ENCODE data around the gene RHOH.
"Not testable (repeated sequence)": the region's sequence is repeated elsewhere in the genome, so short reads cannot be mapped to it uniquely, and the experiment has no call there.

RHOH gene

GRCh38 chr4:40289366-40290188 is 92.7 kb downstream of the RHOH start:
- Histone ChIP-seq H2BK12ac (ENCODE audit: low read length in 2 of 2) (no peak overlapping the region), H3K23ac (ENCODE audit: low read length in 2 of 2) (no peak overlapping the region), H2BK5ac (ENCODE audit: low read depth, low read length, poor library complexity, severe bottlenecking) (no peak overlapping the region), H3K18ac (ENCODE audit: low read depth in 1 of 2, low read length in 2 of 2) (no peak overlapping the region), H3K4ac (ENCODE audit: low read depth in 1 of 2, low read length in 2 of 2) (no peak overlapping the region), H3K79me1 (replicated peaks; ENCODE audit: low read length, poor library complexity, severe bottlenecking) (no peaks in the 10 kb centered on the region), H2BK120ac (ENCODE audit: low read depth, low read length) (no peak overlapping the region), H3K27me3 (ENCODE audit: control insufficient read depth in 1 of 2, insufficient read depth in 1 of 2, low read length in 2 of 2) (no peaks in the 10 kb centered on the region), H3K36me3 (ENCODE audit: control insufficient read depth in 1 of 2, insufficient read depth in 2 of 2, low read depth in 1 of 2, low read length in 2 of 2) (no peaks in the 10 kb centered on the region), H4K8ac (ENCODE audit: low read length) (no peak overlapping the region), H2BK15ac (ENCODE audit: low read depth, poor library complexity, severe bottlenecking) (no peak overlapping the region), H2AFZ (ENCODE audit: low read depth, low read length) (no peak overlapping the region), H3K14ac (ENCODE audit: low read length in 2 of 2) (no peak overlapping the region), H3K9ac (ENCODE audit: low read length) (no peak overlapping the region), H2AK5ac (ENCODE audit: low read length, severe bottlenecking) (no peak overlapping the region), H3K4me3 (ENCODE audit: insufficient read depth in 1 of 2, low read depth in 1 of 2, low read length in 2 of 2) (no peak overlapping the region), H3K9me3 (ENCODE audit: control insufficient read depth, low read length) (no peaks in the 10 kb centered on the region), H3K27ac (ENCODE audit: low read length, poor library complexity, severe bottlenecking) (no peak overlapping the region), H3K4me2 (ENCODE audit: low read length, poor library complexity, severe bottlenecking) (no peak overlapping the region), H4K91ac (ENCODE audit: low read length) (no peak overlapping the region), H3K4me1 (ENCODE audit: control insufficient read depth, insufficient read depth, low read depth, low read length) (no peaks in the 10 kb centered on the region)
- DNase-seq: no peak
- 90% methylated on average over 6 of the region's 7 CpGs for WGBS

GRCh38 chr4:40290611-40291186 is 93.9 kb downstream of the RHOH start:
- 86% methylated on average over 2 of the region's 2 CpGs for WGBS

GRCh38 chr4:40292313-40292759 is 95.5 kb downstream of the RHOH start:
- H3K36me3 ChIP-seq (ENCODE audit: control insufficient read depth in 1 of 2, insufficient read depth in 2 of 2, low read depth in 1 of 2, low read length in 2 of 2): no peaks in the 10 kb centered on the region
- H3K9ac ChIP-seq (ENCODE audit: low read length): no peak overlapping the region
- peak overlapping the region; percentile 45 for H4K8ac ChIP-seq (ENCODE audit: low read length)
- H3K79me1 ChIP-seq (replicated peaks; ENCODE audit: low read length, poor library complexity, severe bottlenecking): no peaks in the 10 kb centered on the region
- peaks cover 4% of the 10 kb centered on the region for H3K9me3 ChIP-seq (ENCODE audit: control insufficient read depth, low read length)
- no peak overlapping the region for H3K4ac ChIP-seq (ENCODE audit: low read depth in 1 of 2, low read length in 2 of 2)
- no peaks in the 10 kb centered on the region for H3K4me1 ChIP-seq (ENCODE audit: control insufficient read depth, insufficient read depth, low read depth, low read length)
- DNase-seq: peak; percentile 48
- H2BK5ac ChIP-seq (ENCODE audit: low read depth, low read length, poor library complexity, severe bottlenecking): no peak overlapping the region
- no peak overlapping the region for H3K23ac ChIP-seq (ENCODE audit: low read length in 2 of 2)
- H3K4me2 ChIP-seq (ENCODE audit: low read length, poor library complexity, severe bottlenecking): no peak overlapping the region
- H2BK15ac ChIP-seq (ENCODE audit: low read depth, poor library complexity, severe bottlenecking): no peak overlapping the region
- 98% methylated on average over 2 of the region's 2 CpGs for WGBS
- H2AFZ ChIP-seq (ENCODE audit: low read depth, low read length): no peak overlapping the region
- H3K18ac ChIP-seq (ENCODE audit: low read depth in 1 of 2, low read length in 2 of 2): peak overlapping the region in 1 of 2 experiments; percentile 43
- no peak overlapping the region for H3K4me3 ChIP-seq (ENCODE audit: insufficient read depth in 1 of 2, low read depth in 1 of 2, low read length in 2 of 2)
- H4K91ac ChIP-seq (ENCODE audit: low read length): no peak overlapping the region
- H3K14ac ChIP-seq (ENCODE audit: low read length in 2 of 2): no peak overlapping the region
- no peaks in the 10 kb centered on the region for H3K27me3 ChIP-seq (ENCODE audit: control insufficient read depth in 1 of 2, insufficient read depth in 1 of 2, low read length in 2 of 2)
- H2BK120ac ChIP-seq (ENCODE audit: low read depth, low read length): no peak overlapping the region
- H2BK12ac ChIP-seq (ENCODE audit: low read length in 2 of 2): no peak overlapping the region
- no peak overlapping the region for H2AK5ac ChIP-seq (ENCODE audit: low read length, severe bottlenecking)
- H3K27ac ChIP-seq (ENCODE audit: low read length, poor library complexity, severe bottlenecking): no peak overlapping the region

More at GRCh38 chr4:40290611-40291186, 93.9 kb downstream of the RHOH start:
- not testable (repeated sequence) for H4K91ac ChIP-seq (ENCODE audit: low read length); H2AFZ ChIP-seq (ENCODE audit: low read depth, low read length); H3K14ac ChIP-seq (ENCODE audit: low read length in 2 of 2); H2BK5ac ChIP-seq (ENCODE audit: low read depth, low read length, poor library complexity, severe bottlenecking); H2AK5ac ChIP-seq (ENCODE audit: low read length, severe bottlenecking); H2BK12ac ChIP-seq (ENCODE audit: low read length in 2 of 2); H3K27me3 ChIP-seq (ENCODE audit: control insufficient read depth in 1 of 2, insufficient read depth in 1 of 2, low read length in 2 of 2); H3K18ac ChIP-seq (ENCODE audit: low read depth in 1 of 2, low read length in 2 of 2); H2BK120ac ChIP-seq (ENCODE audit: low read depth, low read length); H3K4me3 ChIP-seq (ENCODE audit: insufficient read depth in 1 of 2, low read depth in 1 of 2, low read length in 2 of 2); H3K9me3 ChIP-seq (ENCODE audit: control insufficient read depth, low read length); H3K4me2 ChIP-seq (ENCODE audit: low read length, poor library complexity, severe bottlenecking); H3K27ac ChIP-seq (ENCODE audit: low read length, poor library complexity, severe bottlenecking); H2BK15ac ChIP-seq (ENCODE audit: low read depth, poor library complexity, severe bottlenecking); H3K79me1 ChIP-seq (replicated peaks; ENCODE audit: low read length, poor library complexity, severe bottlenecking); H3K4me1 ChIP-seq (ENCODE audit: control insufficient read depth, insufficient read depth, low read depth, low read length); H3K23ac ChIP-seq (ENCODE audit: low read length in 2 of 2); H3K36me3 ChIP-seq (ENCODE audit: control insufficient read depth in 1 of 2, insufficient read depth in 2 of 2, low read depth in 1 of 2, low read length in 2 of 2); H3K4ac ChIP-seq (ENCODE audit: low read depth in 1 of 2, low read length in 2 of 2); H4K8ac ChIP-seq (ENCODE audit: low read length); H3K9ac ChIP-seq (ENCODE audit: low read length)
- DNase-seq: peak; percentile 15

DNA sequence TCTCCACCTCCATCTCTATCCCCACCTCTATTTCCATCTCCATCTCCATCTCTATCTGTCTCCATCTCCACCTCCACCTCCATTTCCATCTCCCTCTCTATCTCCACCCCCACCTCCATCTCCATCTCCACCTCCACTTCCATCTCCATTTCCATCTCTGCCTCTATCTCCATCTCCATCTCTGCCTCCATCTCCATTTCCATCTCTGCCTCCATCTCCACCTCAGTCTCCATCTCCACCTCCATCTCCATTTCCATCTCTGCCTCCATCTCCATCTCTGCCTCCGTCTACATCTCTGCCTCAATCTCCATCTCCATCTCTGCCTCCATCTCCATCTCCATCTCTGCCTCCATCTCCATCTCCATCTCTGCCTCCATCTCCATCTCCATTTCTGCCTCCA is 97.5 kb downstream of the RHOH start:
- H3K4me3 ChIP-seq (ENCODE audit: insufficient read depth in 1 of 2, low read depth in 1 of 2, low read length in 2 of 2): no peak overlapping the region
- H2AK5ac ChIP-seq (ENCODE audit: low read length, severe bottlenecking): no peak overlapping the region
- H2BK120ac ChIP-seq (ENCODE audit: low read depth, low read length): no peak overlapping the region
- H3K27ac ChIP-seq (ENCODE audit: low read length, poor library complexity, severe bottlenecking): no peak overlapping the region
- H2BK12ac ChIP-seq (ENCODE audit: low read length in 2 of 2): no peak overlapping the region
- H2AFZ ChIP-seq (ENCODE audit: low read depth, low read length): no peak overlapping the region
- H3K79me1 ChIP-seq (replicated peaks; ENCODE audit: low read length, poor library complexity, severe bottlenecking): no peaks in the 10 kb centered on the region
- H3K9me3 ChIP-seq (ENCODE audit: control insufficient read depth, low read length): peaks cover 4% of the 10 kb centered on the region
- H4K8ac ChIP-seq (ENCODE audit: low read length): no peak overlapping the region
- WGBS: 92% methylated on average over 1 of the region's 1 CpG
- H3K9ac ChIP-seq (ENCODE audit: low read length): no peak overlapping the region
- H3K27me3 ChIP-seq (ENCODE audit: control insufficient read depth in 1 of 2, insufficient read depth in 1 of 2, low read length in 2 of 2): no peaks in the 10 kb centered on the region
- H3K18ac ChIP-seq (ENCODE audit: low read depth in 1 of 2, low read length in 2 of 2): no peak overlapping the region
- no peak overlapping the region for H3K4ac ChIP-seq (ENCODE audit: low read depth in 1 of 2, low read length in 2 of 2)
- no peak overlapping the region for H2BK5ac ChIP-seq (ENCODE audit: low read depth, low read length, poor library complexity, severe bottlenecking)
- no peaks in the 10 kb centered on the region for H3K36me3 ChIP-seq (ENCODE audit: control insufficient read depth in 1 of 2, insufficient read depth in 2 of 2, low read depth in 1 of 2, low read length in 2 of 2)
- no peak overlapping the region for H3K23ac ChIP-seq (ENCODE audit: low read length in 2 of 2)
- no peak overlapping the region for H3K4me2 ChIP-seq (ENCODE audit: low read length, poor library complexity, severe bottlenecking)
- H3K4me1 ChIP-seq (ENCODE audit: control insufficient read depth, insufficient read depth, low read depth, low read length): no peaks in the 10 kb centered on the region
- H2BK15ac ChIP-seq (ENCODE audit: low read depth, poor library complexity, severe bottlenecking): no peak overlapping the region
- H3K14ac ChIP-seq (ENCODE audit: low read length in 2 of 2): no peak overlapping the region
- no peak overlapping the region for H4K91ac ChIP-seq (ENCODE audit: low read length)
- no peak for DNase-seq

Data from mesenchymal stem cell (in vitro differentiated cells and primary cell).